Brain microvascular endothelial cell (primary cell): ENCODE measurements around the gene FNDC3B.

Experiments
- DNase-seq: peaks from one replicate; pipeline ENCODE4 v3.0.0-alpha.2; 2020
- H3K27ac ChIP-seq: fragments of 250-450 bp; sonication (Bioruptor Pico); 2 replicates; pipeline ENCODE4 v1.5.1; 2020; ENCODE audit warnings: mild to moderate bottlenecking, moderate library complexity
- H3K27me3 ChIP-seq: fragments of 250-450 bp; sonication (Bioruptor Pico); replicated peaks from 2 replicates; pipeline ENCODE4 v1.5.1; 2020; ENCODE audit warnings: mild to moderate bottlenecking
- H3K36me3 ChIP-seq: fragments of 250-450 bp; sonication (Bioruptor Pico); replicated peaks from 2 replicates; pipeline ENCODE4 v1.5.1; 2020; ENCODE audit warnings: mild to moderate bottlenecking
- H3K4me3 ChIP-seq: 2 replicates; pipeline ENCODE4 v1.5.1; 2011; ENCODE audit warnings: low read depth, mild to moderate bottlenecking, control low read depth, low read length, moderate library complexity
- CTCF ChIP-seq: IDR thresholded peaks from 2 replicates; pipeline ENCODE4 v1.5.1; 2011; ENCODE audit warnings: low read depth, mild to moderate bottlenecking, moderate library complexity, low read length, control low read depth, inconsistent platforms; ENCODE audit errors: missing control alignments
- in situ Hi-C: cut with HindIII; loops from 2 replicates; pipeline ENCODE4 v1.10.0; 2017; ENCODE audit warnings: low sequenced_read_pairs, low pct_ligation_motif_present

Gene FNDC3B

GRCh38 chr3:172390792-172391191 lies 351.4 kb downstream of the FNDC3B start:
- TF ChIP-seq CTCF: no peak
- no peak overlapping the region for H3K27ac ChIP-seq
- peaks cover 8% of the 10 kb centered on the region for H3K36me3 ChIP-seq

GRCh38 chr3:172391592-172392302 lies 352.4 kb downstream of the FNDC3B start:
- Histone ChIP-seq H3K36me3 (peaks cover 16% of the 10 kb centered on the region), H3K27ac (peak overlapping the region; percentile 15), H3K4me3 (no peak overlapping the region), H3K27me3 (no peaks in the 10 kb centered on the region)
- in situ Hi-C loops: no loop called here
- TF ChIP-seq CTCF: no peak
- DNase-seq: peak; percentile 55

More at GRCh38 chr3:172390792-172391191, 351.4 kb downstream of the FNDC3B start:
- H3K4me3 ChIP-seq: no peak overlapping the region
- in situ Hi-C loops: no loop called here
- DNase-seq: no peak
- no peaks in the 10 kb centered on the region for H3K27me3 ChIP-seq

- no peaks in the 10 kb centered on the region for H3K27me3 ChIP-seq
- TF ChIP-seq CTCF: no peak
- no peak overlapping the region for H3K4me3 ChIP-seq
- H3K27ac ChIP-seq: no peak overlapping the region
- in situ Hi-C loops: no loop called here
- peaks cover 29% of the 10 kb centered on the region for H3K36me3 ChIP-seq
- no peak for DNase-seq
Measured at GRCh38 chr3:172394692-172395091, 355.3 kb downstream of the FNDC3B start.

- peaks cover 34% of the 10 kb centered on the region for H3K36me3 ChIP-seq
- no peak overlapping the region for H3K27ac ChIP-seq
- H3K27me3 ChIP-seq: no peaks in the 10 kb centered on the region
- no peak overlapping the region for H3K4me3 ChIP-seq
- TF ChIP-seq CTCF: no peak
- no peak for DNase-seq
- in situ Hi-C loops: no loop called here
Measured at GRCh38 chr3:172396400-172396799, 357.0 kb downstream of the FNDC3B start.

GRCh38 chr3:172397716-172398405 lies 358.5 kb downstream of the FNDC3B start:
- in situ Hi-C loops: no loop called here
- TF ChIP-seq CTCF: no peak
- Histone ChIP-seq H3K27me3 (no peaks in the 10 kb centered on the region), H3K36me3 (peaks cover 41% of the 10 kb centered on the region), H3K4me3 (no peak overlapping the region), H3K27ac (no peak overlapping the region)
- peak; percentile 29 for DNase-seq
